ENCODE results near the gene NOB1. TPM values are rescaled to one million over a fixed set of nuclear protein-coding genes. Genes with fewer than 3 reads are reported as not detected.

NOB1 gene
- total and polyA plus RNA-seq, 2 of the 4 experiments (the other 2 are of a cell fraction) = 47.0 to 58.1 TPM

- Histone ChIP-seq H3K9me3 (ENCODE audit: control insufficient read depth, insufficient read depth, low read length) (no peaks in the 10 kb centered on the region), H3K4ac (ENCODE audit: low read depth, low read length) (no peak overlapping the region), H2BK20ac (ENCODE audit: low read depth, low read length) (no peak overlapping the region), H3K23ac (ENCODE audit: low read depth, low read length) (no peak overlapping the region), H3K18ac (ENCODE audit: low read depth, low read length) (no peak overlapping the region), H3K56ac (ENCODE audit: extremely low read depth, insufficient read depth, low read length) (no peak overlapping the region), H4K5ac (ENCODE audit: low read depth, low read length) (no peak overlapping the region), H2BK15ac (ENCODE audit: low read depth, low read length) (no peak overlapping the region), H3K9ac (ENCODE audit: low read depth, low read length) (no peak overlapping the region), H3K4me1 (ENCODE audit: control insufficient read depth, insufficient read depth, low read length) (no peaks in the 10 kb centered on the region), H3K36me3 (ENCODE audit: control insufficient read depth, insufficient read depth, low read length) (peaks cover 68% of the 10 kb centered on the region), H3K4me3 (ENCODE audit: insufficient read depth, low read depth, low read length) (no peak overlapping the region), H3K4me2 (ENCODE audit: low read depth, low read length) (no peak overlapping the region), H3K27me3 (ENCODE audit: control insufficient read depth, insufficient read depth, low read length) (no peaks in the 10 kb centered on the region), H3K9me1 (ENCODE audit: insufficient read depth, low read length) (0 out of 2 replicates have a peak, but pooled peaks cover 5% of the 10 kb centered on the region), H4K91ac (ENCODE audit: insufficient read depth, low read depth, low read length) (no peak overlapping the region), H2BK120ac (ENCODE audit: low read depth, low read length) (no peak overlapping the region), H4K8ac (ENCODE audit: low read depth in 2 of 2, low read length in 2 of 2) (no peak overlapping the region), H2AFZ (replicated peaks; ENCODE audit: low read length, poor library complexity) (no peak overlapping the region), H3K14ac (replicated peaks; ENCODE audit: low read depth, low read length) (no peak overlapping the region), H3K27ac (ENCODE audit: insufficient read depth, low read length) (no peak overlapping the region), H3K79me1 (ENCODE audit: low read depth in 1 of 2, low read length in 2 of 2) (peaks cover 38 to 59% of the 10 kb centered on the region in 2 experiments), H2AK9ac (replicated peaks; ENCODE audit: low read depth, low read length, poor library complexity) (no peak overlapping the region), H2BK5ac (ENCODE audit: low read depth, low read length, poor library complexity, severe bottlenecking) (no peak overlapping the region), H4K20me1 (ENCODE audit: insufficient read depth, low read length) (peaks cover 6% of the 10 kb centered on the region; the same call in 1 of the 2 replicates), H2AK5ac (ENCODE audit: low read depth, low read length) (no peak overlapping the region)
- no peak for ATAC-seq (ENCODE audit: low read depth)
- ChIA-PET POLR2A (ENCODE audit: unreplicated experiment) (no interaction called here), CTCF (interaction anchor here (0.7 kb wide), 1 partner anchor 149 kb away, joined by 4 read pairs; no protein-coding TSS in a partner anchor)
- dilution Hi-C loops (cut with HindIII; ENCODE audit: low sequenced_read_pairs, unreplicated experiment) (no loop called here), in situ Hi-C loops (cut with MboI; ENCODE audit: low sequenced_read_pairs) (no loop called here), intact Hi-C loops (cut with micrococcal nuclease) (no loop called here)
- TF ChIP-seq CHD1 (IDR thresholded peaks at IDR 0.05; ENCODE audit: low read depth, low read length) = no peak
- no peak for TF ChIP-seq MXI1 (IDR thresholded peaks at IDR 0.05; ENCODE audit: borderline replicate concordance, low read depth, low read length)
- no peak for TF ChIP-seq RAD21 (IDR thresholded peaks at IDR 0.05; ENCODE audit: low read length)
- TF ChIP-seq FOS (IDR thresholded peaks at IDR 0.05; ENCODE audit: low read depth, low read length) = no peak
- TF ChIP-seq SMC3 (IDR thresholded peaks at IDR 0.05; ENCODE audit: low read depth, low read length) = no peak
- TF ChIP-seq POLR2A (IDR thresholded peaks at IDR 0.05; ENCODE audit: low read depth, low read length) = no peak
- no peak for TF ChIP-seq MAZ (IDR thresholded peaks at IDR 0.05; ENCODE audit: borderline replicate concordance, low read depth, low read length)
- no peak for TF ChIP-seq RFX5 (IDR thresholded peaks at IDR 0.05; ENCODE audit: low read depth, low read length)
- no peak for TF ChIP-seq ELK1 (IDR thresholded peaks at IDR 0.05; ENCODE audit: borderline replicate concordance, low read depth, low read length)
- TF ChIP-seq BHLHE40 (IDR thresholded peaks at IDR 0.05; ENCODE audit: low read depth, low read length) = no peak
- no peak for DNase-seq
- 93% methylated on average over 3 of the region's 8 CpGs; no CpG with 5 or more reads in 1 of the 2 experiments for WGBS, 2 experiments (ENCODE audit: extremely low coverage in 2 of 2, insufficient read length in 1 of 2)
- no TSS peak for BruUV-seq (replicated peaks)
These were observed 7.6 kb downstream of the NOB1 start for GRCh38 chr16:69747115-69747514.

Data from IMR-90 (cell line).